HL-60 (cell line): ENCODE measurements around the gene KRTAP12-2.
"Not testable (repeated sequence)": the region's sequence is repeated elsewhere in the genome, so short reads cannot be mapped to it uniquely, and the experiment has no call there.

ENCODE experiments used
- DNase-seq, 2 experiments: peaks; one replicate each; pipeline ENCODE4 v3.0.0-alpha.2; 2010 to 2020; ENCODE audit warnings: low read depth in 1 of 2, low spot score in 1 of 2
- H3K27ac ChIP-seq: fragments of 250-450 bp; sonication (Bioruptor Pico); replicated peaks from 2 replicates; pipeline ENCODE4 v1.5.1; 2020; ENCODE audit warnings: mild to moderate bottlenecking, moderate library complexity
- H3K27me3 ChIP-seq: fragments of 250-450 bp; sonication (Bioruptor Pico); 2 replicates; pipeline ENCODE4 v1.5.1; 2021; ENCODE audit warnings: mild to moderate bottlenecking, moderate library complexity; ENCODE audit not compliant: insufficient read depth, poor library complexity, severe bottlenecking
- H3K4me3 ChIP-seq: replicated peaks from 2 replicates; pipeline ENCODE4 v1.5.1; 2011; ENCODE audit warnings: mild to moderate bottlenecking, control low read depth, low read length; ENCODE audit not compliant: insufficient read depth
- GABPA ChIP-seq: IDR thresholded peaks from 2 replicates; pipeline ENCODE4 v1.6.1; 2012; ENCODE audit warnings: low read depth
- POLR2AphosphoS5 ChIP-seq: IDR thresholded peaks from 2 replicates; pipeline ENCODE4 v1.6.1; 2012; ENCODE audit warnings: low read depth
- SPI1 ChIP-seq: IDR thresholded peaks from 2 replicates; pipeline ENCODE4 v1.6.1; 2012; ENCODE audit warnings: low read depth, mild to moderate bottlenecking, borderline replicate concordance
- TF ChIP-seq, protein P1 (sequence below): IDR thresholded peaks from 2 replicates; pipeline ENCODE4 v1.6.1; 2012; ENCODE audit warnings: low read depth; ENCODE audit not compliant: insufficient replicate concordance
- TF ChIP-seq, protein P2 (sequence below): IDR thresholded peaks from one replicate; pipeline ENCODE4 v1.5.1; 2011; ENCODE audit warnings: low read length, control low read depth, inconsistent platforms; ENCODE audit not compliant: insufficient read depth

The KRTAP12-2 gene

DNA sequence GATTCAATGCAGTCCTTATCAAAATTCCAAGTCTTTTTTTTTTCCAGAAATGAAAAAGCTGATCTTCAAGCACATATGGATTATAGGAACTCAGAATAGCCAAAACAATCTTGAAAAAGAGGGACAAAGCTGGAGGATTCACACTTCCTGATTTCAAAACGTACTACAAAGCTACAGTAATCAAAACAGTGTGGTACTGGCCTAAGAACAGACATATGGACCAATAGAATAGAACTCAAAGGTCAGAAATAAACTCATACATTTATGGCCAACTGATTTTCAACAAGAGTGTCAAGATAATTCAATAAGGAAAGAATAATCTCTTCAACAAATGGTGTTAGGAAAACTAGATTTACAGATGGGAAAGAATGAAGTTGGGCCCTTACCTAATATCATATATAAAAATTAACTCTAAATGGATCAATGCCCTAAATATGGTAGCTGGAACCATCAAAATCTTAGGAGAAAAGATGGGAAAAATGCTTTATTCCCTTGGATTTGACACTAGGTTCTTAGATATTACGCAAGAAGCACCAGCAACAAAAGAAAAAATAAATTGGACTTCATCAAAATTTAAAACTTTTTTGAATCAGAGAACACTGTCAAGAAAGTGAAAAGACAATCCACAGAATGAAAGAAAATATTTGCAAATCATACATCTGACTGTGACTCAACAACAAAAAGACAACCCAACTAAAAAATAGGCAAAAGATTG, 26.2 kb upstream of the KRTAP12-2 start:
- no peak overlapping the region for H3K4me3 ChIP-seq
- TF ChIP-seq, protein P1, sequence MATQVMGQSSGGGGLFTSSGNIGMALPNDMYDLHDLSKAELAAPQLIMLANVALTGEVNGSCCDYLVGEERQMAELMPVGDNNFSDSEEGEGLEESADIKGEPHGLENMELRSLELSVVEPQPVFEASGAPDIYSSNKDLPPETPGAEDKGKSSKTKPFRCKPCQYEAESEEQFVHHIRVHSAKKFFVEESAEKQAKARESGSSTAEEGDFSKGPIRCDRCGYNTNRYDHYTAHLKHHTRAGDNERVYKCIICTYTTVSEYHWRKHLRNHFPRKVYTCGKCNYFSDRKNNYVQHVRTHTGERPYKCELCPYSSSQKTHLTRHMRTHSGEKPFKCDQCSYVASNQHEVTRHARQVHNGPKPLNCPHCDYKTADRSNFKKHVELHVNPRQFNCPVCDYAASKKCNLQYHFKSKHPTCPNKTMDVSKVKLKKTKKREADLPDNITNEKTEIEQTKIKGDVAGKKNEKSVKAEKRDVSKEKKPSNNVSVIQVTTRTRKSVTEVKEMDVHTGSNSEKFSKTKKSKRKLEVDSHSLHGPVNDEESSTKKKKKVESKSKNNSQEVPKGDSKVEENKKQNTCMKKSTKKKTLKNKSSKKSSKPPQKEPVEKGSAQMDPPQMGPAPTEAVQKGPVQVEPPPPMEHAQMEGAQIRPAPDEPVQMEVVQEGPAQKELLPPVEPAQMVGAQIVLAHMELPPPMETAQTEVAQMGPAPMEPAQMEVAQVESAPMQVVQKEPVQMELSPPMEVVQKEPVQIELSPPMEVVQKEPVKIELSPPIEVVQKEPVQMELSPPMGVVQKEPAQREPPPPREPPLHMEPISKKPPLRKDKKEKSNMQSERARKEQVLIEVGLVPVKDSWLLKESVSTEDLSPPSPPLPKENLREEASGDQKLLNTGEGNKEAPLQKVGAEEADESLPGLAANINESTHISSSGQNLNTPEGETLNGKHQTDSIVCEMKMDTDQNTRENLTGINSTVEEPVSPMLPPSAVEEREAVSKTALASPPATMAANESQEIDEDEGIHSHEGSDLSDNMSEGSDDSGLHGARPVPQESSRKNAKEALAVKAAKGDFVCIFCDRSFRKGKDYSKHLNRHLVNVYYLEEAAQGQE: no peak
- TF ChIP-seq GABPA (no peak), SPI1 (no peak), POLR2AphosphoS5 (no peak)
- TF ChIP-seq, protein P2, sequence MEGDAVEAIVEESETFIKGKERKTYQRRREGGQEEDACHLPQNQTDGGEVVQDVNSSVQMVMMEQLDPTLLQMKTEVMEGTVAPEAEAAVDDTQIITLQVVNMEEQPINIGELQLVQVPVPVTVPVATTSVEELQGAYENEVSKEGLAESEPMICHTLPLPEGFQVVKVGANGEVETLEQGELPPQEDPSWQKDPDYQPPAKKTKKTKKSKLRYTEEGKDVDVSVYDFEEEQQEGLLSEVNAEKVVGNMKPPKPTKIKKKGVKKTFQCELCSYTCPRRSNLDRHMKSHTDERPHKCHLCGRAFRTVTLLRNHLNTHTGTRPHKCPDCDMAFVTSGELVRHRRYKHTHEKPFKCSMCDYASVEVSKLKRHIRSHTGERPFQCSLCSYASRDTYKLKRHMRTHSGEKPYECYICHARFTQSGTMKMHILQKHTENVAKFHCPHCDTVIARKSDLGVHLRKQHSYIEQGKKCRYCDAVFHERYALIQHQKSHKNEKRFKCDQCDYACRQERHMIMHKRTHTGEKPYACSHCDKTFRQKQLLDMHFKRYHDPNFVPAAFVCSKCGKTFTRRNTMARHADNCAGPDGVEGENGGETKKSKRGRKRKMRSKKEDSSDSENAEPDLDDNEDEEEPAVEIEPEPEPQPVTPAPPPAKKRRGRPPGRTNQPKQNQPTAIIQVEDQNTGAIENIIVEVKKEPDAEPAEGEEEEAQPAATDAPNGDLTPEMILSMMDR: no peak
- H3K27me3 ChIP-seq: peaks cover 12% of the 10 kb centered on the region
- no peak overlapping the region for H3K27ac ChIP-seq
- DNase-seq: no peak

DNA sequence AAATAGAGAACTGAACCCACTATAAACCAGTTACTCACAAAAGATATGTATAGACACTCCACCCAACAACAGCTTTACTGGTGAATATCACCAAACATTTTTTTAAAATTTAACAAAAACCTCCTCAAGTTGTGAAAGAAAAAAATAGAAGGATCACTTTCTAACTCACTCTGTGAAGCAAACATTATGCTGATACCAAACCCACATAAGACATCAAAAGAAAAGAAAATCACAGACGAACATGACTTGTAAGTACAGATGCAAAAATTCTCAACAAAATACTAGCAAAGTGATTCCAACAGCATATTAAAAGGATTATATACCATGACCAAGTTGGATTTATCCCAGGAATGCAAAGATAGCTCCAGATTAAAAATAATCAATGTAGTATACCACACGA, 25.0 kb upstream of the KRTAP12-2 start:
- DNase-seq: no peak
- peaks cover 9% of the 10 kb centered on the region for H3K27me3 ChIP-seq
- H3K27ac ChIP-seq: no peak overlapping the region
- no peak overlapping the region for H3K4me3 ChIP-seq
- TF ChIP-seq, protein P2: no peak

DNA sequence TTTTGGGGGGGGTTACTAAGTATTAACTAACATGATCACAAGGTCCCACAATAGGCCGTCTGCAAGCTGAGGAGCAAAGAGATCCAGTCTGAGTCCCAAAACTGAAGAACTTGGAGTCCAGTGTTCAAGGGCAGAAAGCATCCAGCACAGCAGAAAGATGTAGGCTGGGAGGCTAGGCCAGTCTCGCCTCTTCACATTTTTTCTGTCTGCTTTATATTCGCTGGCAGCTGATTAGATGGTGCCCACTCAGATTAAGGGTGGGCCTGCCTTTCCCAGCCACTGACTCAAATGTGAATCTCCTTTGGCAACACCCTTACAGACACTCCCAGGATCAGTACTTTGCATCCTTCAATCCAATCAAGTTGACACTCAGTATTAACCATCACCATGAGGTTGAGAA, 23.0 kb upstream of the KRTAP12-2 start:
- DNase-seq: not testable (repeated sequence)

DNA sequence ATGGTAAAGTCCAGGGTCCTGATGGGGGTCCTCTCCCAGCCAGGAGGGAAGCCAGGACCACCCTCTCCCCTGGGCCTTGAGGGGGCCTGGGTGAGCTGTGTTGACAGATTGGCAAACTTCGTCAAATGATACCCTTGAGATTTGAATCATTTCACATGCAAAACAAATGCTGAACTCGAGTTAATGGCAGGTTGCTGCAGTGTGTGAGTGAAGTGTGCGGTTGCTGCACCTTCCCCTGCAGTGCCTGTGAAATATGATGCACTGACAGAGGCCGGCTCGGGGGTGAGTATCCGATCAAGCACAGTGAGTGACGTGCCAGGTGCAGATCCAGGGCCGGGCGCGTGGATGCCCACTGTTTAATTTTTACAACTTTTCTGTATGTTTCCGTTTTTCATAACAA, 20.9 kb upstream of the KRTAP12-2 start:
- Histone ChIP-seq H3K27ac (no peak overlapping the region), H3K27me3 (no peaks in the 10 kb centered on the region), H3K4me3 (no peak overlapping the region)
- no peak for TF ChIP-seq SPI1
- no peak for TF ChIP-seq GABPA
- TF ChIP-seq, protein P1: no peak
- no peak for TF ChIP-seq POLR2AphosphoS5
- TF ChIP-seq, protein P2: no peak
- no peak for DNase-seq

More for the DNA sequence above, 23.0 kb upstream of the KRTAP12-2 start:
- H3K27ac ChIP-seq, H3K4me3 ChIP-seq, H3K27me3 ChIP-seq: not testable (repeated sequence)
